ENCODE measurements around the gene RALGAPB. TPM values are rescaled to one million over a fixed set of nuclear protein-coding genes. Genes with fewer than 3 reads are reported as not detected.

The RALGAPB gene
- total RNA-seq, 2 donors from 2014 or later, result 38.3 to 45.5 TPM

GRCh38 chr20:38536310-38536709, 63.7 kb downstream of the RALGAPB start:
- DNase-seq, result no peak
- Mint-ChIP-seq H3K27me3 (ENCODE audit: insufficient read depth) (no peaks in the 10 kb centered on the region), H3K27ac (no peak overlapping the region), H3K36me3 (ENCODE audit: low read depth) (peaks cover 70% of the 10 kb centered on the region), H3K4me3 (no peak overlapping the region), H3K4me1 (no peaks in the 10 kb centered on the region), H3K9me3 (no peaks in the 10 kb centered on the region)
- peaks cover 92% of the 10 kb centered on the region for H3K36me3 ChIP-seq (ENCODE audit: control insufficient read depth, insufficient read depth, low read length)
- no peaks in the 10 kb centered on the region for H3K4me1 ChIP-seq (ENCODE audit: control insufficient read depth, insufficient read depth, low read length)
- H3K27me3 ChIP-seq (ENCODE audit: control insufficient read depth, insufficient read depth, low read length, poor library complexity, severe bottlenecking), result no peaks in the 10 kb centered on the region
- 96 to 100% methylated on average over 1 to 2 of the region's 2 CpGs for WGBS, 2 experiments (ENCODE audit: insufficient coverage in 1 of 2, insufficient read length in 1 of 2)
- no peak for TF ChIP-seq CTCF (conservative IDR thresholded peaks at IDR 0.05)
- H3K9ac ChIP-seq (ENCODE audit: extremely low read depth, low read length, poor library complexity, severe bottlenecking), result no peak overlapping the region
- H3K4me3 ChIP-seq (ENCODE audit: low read length), result no peak overlapping the region
- H3K27ac ChIP-seq (ENCODE audit: low read depth, low read length), result no peak overlapping the region
- no peaks in the 10 kb centered on the region for H3K9me3 ChIP-seq (ENCODE audit: control insufficient read depth, low read length)

- Histone ChIP-seq H3K27ac (ENCODE audit: low read depth, low read length) (no peak overlapping the region), H3K9ac (ENCODE audit: extremely low read depth, low read length, poor library complexity, severe bottlenecking) (no peak overlapping the region), H3K4me3 (ENCODE audit: low read length) (no peak overlapping the region), H3K9me3 (ENCODE audit: control insufficient read depth, low read length) (no peaks in the 10 kb centered on the region), H3K27me3 (ENCODE audit: control insufficient read depth, insufficient read depth, low read length, poor library complexity, severe bottlenecking) (no peaks in the 10 kb centered on the region), H3K36me3 (ENCODE audit: control insufficient read depth, insufficient read depth, low read length) (peaks cover 94% of the 10 kb centered on the region), H3K4me1 (ENCODE audit: control insufficient read depth, insufficient read depth, low read length) (no peaks in the 10 kb centered on the region)
- no peak for DNase-seq
- H3K27me3 Mint-ChIP-seq (ENCODE audit: insufficient read depth), result no peaks in the 10 kb centered on the region
- H3K4me1 Mint-ChIP-seq, result no peaks in the 10 kb centered on the region
- H3K27ac Mint-ChIP-seq, result no peak overlapping the region
- H3K36me3 Mint-ChIP-seq (ENCODE audit: low read depth), result peaks cover 75% of the 10 kb centered on the region
- no peaks in the 10 kb centered on the region for H3K9me3 Mint-ChIP-seq
- H3K4me3 Mint-ChIP-seq, result no peak overlapping the region
- WGBS, 2 experiments (ENCODE audit: insufficient coverage in 1 of 2, insufficient read length in 1 of 2), result 96 to 100% methylated on average over 1 of the region's 1 CpG
- no peak for TF ChIP-seq CTCF (conservative IDR thresholded peaks at IDR 0.05)
Measured at GRCh38 chr20:38537176-38537575, 64.5 kb downstream of the RALGAPB start.

- WGBS, 2 experiments (ENCODE audit: insufficient coverage in 1 of 2, insufficient read length in 1 of 2), result 100% methylated on average over 2 of the region's 2 CpGs; no CpG with 5 or more reads in 1 of the 2 experiments
- no peaks in the 10 kb centered on the region for H3K4me1 Mint-ChIP-seq
- no peaks in the 10 kb centered on the region for H3K9me3 Mint-ChIP-seq
- peaks cover 74% of the 10 kb centered on the region for H3K36me3 Mint-ChIP-seq (ENCODE audit: low read depth)
- no peak overlapping the region for H3K4me3 Mint-ChIP-seq
- peaks cover 96% of the 10 kb centered on the region for H3K36me3 ChIP-seq (ENCODE audit: control insufficient read depth, insufficient read depth, low read length)
- no peaks in the 10 kb centered on the region for H3K27me3 Mint-ChIP-seq (ENCODE audit: insufficient read depth)
- TF ChIP-seq CTCF (conservative IDR thresholded peaks at IDR 0.05), result no peak
- no peak for DNase-seq
- no peaks in the 10 kb centered on the region for H3K4me1 ChIP-seq (ENCODE audit: control insufficient read depth, insufficient read depth, low read length)
- H3K9me3 ChIP-seq (ENCODE audit: control insufficient read depth, low read length), result no peaks in the 10 kb centered on the region
- no peak overlapping the region for H3K4me3 ChIP-seq (ENCODE audit: low read length)
- no peaks in the 10 kb centered on the region for H3K27me3 ChIP-seq (ENCODE audit: control insufficient read depth, insufficient read depth, low read length, poor library complexity, severe bottlenecking)
- no peak overlapping the region for H3K27ac ChIP-seq (ENCODE audit: low read depth, low read length)
- no peak overlapping the region for H3K27ac Mint-ChIP-seq
- no peak overlapping the region for H3K9ac ChIP-seq (ENCODE audit: extremely low read depth, low read length, poor library complexity, severe bottlenecking)
Measured at GRCh38 chr20:38538789-38539188, 66.1 kb downstream of the RALGAPB start.

Measured in endodermal cell (in vitro differentiated cells).